Retinal pigment epithelial cell (primary cell): ENCODE measurements around the gene SLC12A7.

Source experiments
- DNase-seq: peaks from one replicate; pipeline ENCODE4 v3.0.0-alpha.2; 2010; ENCODE audit warnings: low read depth
- H3K4me3 ChIP-seq: 2 replicates; pipeline ENCODE4 v1.5.1; 2011; ENCODE audit warnings: mild to moderate bottlenecking, low read length, control low read depth, moderate library complexity
- TF ChIP-seq, protein P1 (sequence below): conservative IDR thresholded peaks from 2 replicates; pipeline ENCODE4 v1.5.1; 2011; ENCODE audit warnings: low read depth, low read length, control low read depth, inconsistent platforms

SLC12A7 gene

DNA sequence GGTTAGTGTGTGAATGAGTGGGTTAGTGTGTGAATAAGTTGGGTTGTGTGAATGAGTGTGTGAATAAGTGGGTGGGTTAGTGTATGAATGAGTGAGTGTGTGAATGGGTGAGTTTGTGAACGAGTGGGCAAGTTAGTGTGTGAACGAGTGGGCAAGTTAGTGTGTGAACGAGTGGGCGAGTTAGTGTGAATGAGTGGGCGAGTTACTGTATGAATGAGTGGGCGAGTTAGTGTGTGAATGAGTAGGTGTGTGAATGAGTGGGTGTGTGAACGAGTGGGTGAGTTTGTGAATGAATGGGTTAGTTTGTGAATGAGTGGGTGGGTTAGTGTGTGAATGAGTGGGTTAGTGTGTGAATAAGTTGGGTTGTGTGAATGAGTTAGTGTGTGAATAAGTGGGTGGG, 68.5 kb downstream of the SLC12A7 start:
- TF ChIP-seq, protein P1, sequence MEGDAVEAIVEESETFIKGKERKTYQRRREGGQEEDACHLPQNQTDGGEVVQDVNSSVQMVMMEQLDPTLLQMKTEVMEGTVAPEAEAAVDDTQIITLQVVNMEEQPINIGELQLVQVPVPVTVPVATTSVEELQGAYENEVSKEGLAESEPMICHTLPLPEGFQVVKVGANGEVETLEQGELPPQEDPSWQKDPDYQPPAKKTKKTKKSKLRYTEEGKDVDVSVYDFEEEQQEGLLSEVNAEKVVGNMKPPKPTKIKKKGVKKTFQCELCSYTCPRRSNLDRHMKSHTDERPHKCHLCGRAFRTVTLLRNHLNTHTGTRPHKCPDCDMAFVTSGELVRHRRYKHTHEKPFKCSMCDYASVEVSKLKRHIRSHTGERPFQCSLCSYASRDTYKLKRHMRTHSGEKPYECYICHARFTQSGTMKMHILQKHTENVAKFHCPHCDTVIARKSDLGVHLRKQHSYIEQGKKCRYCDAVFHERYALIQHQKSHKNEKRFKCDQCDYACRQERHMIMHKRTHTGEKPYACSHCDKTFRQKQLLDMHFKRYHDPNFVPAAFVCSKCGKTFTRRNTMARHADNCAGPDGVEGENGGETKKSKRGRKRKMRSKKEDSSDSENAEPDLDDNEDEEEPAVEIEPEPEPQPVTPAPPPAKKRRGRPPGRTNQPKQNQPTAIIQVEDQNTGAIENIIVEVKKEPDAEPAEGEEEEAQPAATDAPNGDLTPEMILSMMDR, result no peak
- DNase-seq, result no peak
- no peak overlapping the region for H3K4me3 ChIP-seq

GRCh38 chr5:1042626-1043025, 69.2 kb downstream of the SLC12A7 start:
- TF ChIP-seq, protein P1, result no peak
- DNase-seq, result no peak
- H3K4me3 ChIP-seq, result no peak overlapping the region

GRCh38 chr5:1041225-1042143, 70.4 kb downstream of the SLC12A7 start:
- DNase-seq, result no peak
- no peak overlapping the region for H3K4me3 ChIP-seq
- TF ChIP-seq, protein P1, result no peak

- TF ChIP-seq, protein P1, result no peak
- no peak for DNase-seq
- H3K4me3 ChIP-seq, result no peak overlapping the region
These were observed 71.3 kb downstream of the SLC12A7 start for GRCh38 chr5:1040571-1040970.

- TF ChIP-seq, protein P1, result no peak
- no peak overlapping the region for H3K4me3 ChIP-seq
- no peak for DNase-seq
These were observed 72.1 kb downstream of the SLC12A7 start for GRCh38 chr5:1039706-1040260.

DNA sequence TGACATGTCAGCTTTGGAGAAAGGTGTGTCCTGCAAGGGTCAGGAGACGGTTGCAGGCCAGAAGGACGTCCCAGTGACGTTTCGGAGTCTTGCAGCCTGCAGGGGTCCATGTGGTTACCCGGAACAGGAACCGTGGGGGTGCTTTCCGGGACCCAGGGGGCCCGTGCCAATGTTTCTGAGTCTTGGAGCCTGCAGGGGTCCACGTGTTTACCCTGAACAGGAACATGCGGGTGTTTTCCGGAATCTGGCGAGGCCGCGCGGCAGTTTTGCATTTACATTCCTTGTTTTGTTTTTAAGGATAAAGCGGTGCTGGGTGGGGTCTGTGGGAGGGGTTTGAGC, 72.7 kb downstream of the SLC12A7 start:
- TF ChIP-seq, protein P1, result no peak
- no peak overlapping the region for H3K4me3 ChIP-seq

More for the DNA sequence above, 72.7 kb downstream of the SLC12A7 start:
- no peak for DNase-seq
